Mesenchymal stem cell (in vitro differentiated cells and primary cell): ENCODE results near the gene CTBP2.
A peak's percentile ranks its signal among the peaks of the same experiment; 100 is the strongest.

Experiments
- DNase-seq: peaks from one replicate; pipeline ENCODE4 v3.0.0-alpha.2; 2013
- H2AFZ ChIP-seq: one replicate; pipeline ENCODE4 v1.6.1; 2013; ENCODE audit warnings: low read depth, mild to moderate bottlenecking, control low read depth, inconsistent platforms, low read length, moderate library complexity
- H2AK5ac ChIP-seq: 2 replicates; pipeline ENCODE4 v1.6.1; 2013; ENCODE audit warnings: low read length, moderate library complexity, mild to moderate bottlenecking, inconsistent platforms; ENCODE audit not compliant: severe bottlenecking
- H2BK120ac ChIP-seq: one replicate; pipeline ENCODE4 v1.6.1; 2013; ENCODE audit warnings: low read depth, mild to moderate bottlenecking, inconsistent platforms, low read length, moderate library complexity
- H2BK12ac ChIP-seq, 2 experiments: one replicate each; pipeline ENCODE4 v1.6.1; 2013; ENCODE audit warnings: inconsistent platforms in 2 of 2, low read length in 2 of 2, mild to moderate bottlenecking in 2 of 2, moderate library complexity in 2 of 2, control low read depth in 1 of 2
- H2BK15ac ChIP-seq: one replicate; pipeline ENCODE4 v1.6.1; 2013; ENCODE audit warnings: mild to moderate bottlenecking, low read depth, inconsistent platforms; ENCODE audit not compliant: poor library complexity, severe bottlenecking
- H2BK5ac ChIP-seq: 2 replicates; pipeline ENCODE4 v1.6.1; 2013; ENCODE audit warnings: low read depth, mild to moderate bottlenecking, low read length, control low read depth, inconsistent platforms; ENCODE audit not compliant: poor library complexity, severe bottlenecking
- H3K14ac ChIP-seq, 2 experiments: one replicate each; pipeline ENCODE4 v1.6.1; 2013; ENCODE audit warnings: inconsistent platforms in 2 of 2, low read length in 2 of 2, control low read depth in 1 of 2, mild to moderate bottlenecking in 1 of 2, moderate library complexity in 1 of 2
- H3K18ac ChIP-seq, 2 experiments: one replicate each; pipeline ENCODE4 v1.6.1; 2013; ENCODE audit warnings: inconsistent platforms in 2 of 2, low read length in 2 of 2, control low read depth in 1 of 2, low read depth in 1 of 2, mild to moderate bottlenecking in 1 of 2
- H3K23ac ChIP-seq, 2 experiments: one replicate each; pipeline ENCODE4 v1.6.1; 2013; ENCODE audit warnings: inconsistent platforms in 2 of 2, low read length in 2 of 2, mild to moderate bottlenecking in 2 of 2, moderate library complexity in 2 of 2, control low read depth in 1 of 2
- H3K27ac ChIP-seq: 2 replicates; pipeline ENCODE4 v1.5.1; 2013; ENCODE audit warnings: mild to moderate bottlenecking, moderate library complexity, low read length, control low read depth, inconsistent platforms; ENCODE audit not compliant: poor library complexity, severe bottlenecking
- H3K27me3 ChIP-seq, 2 experiments: 2 replicates each; pipeline versions ENCODE4 v1.6.1 to v1.7.0; 2013; ENCODE audit warnings: low read length in 2 of 2, mild to moderate bottlenecking in 2 of 2, moderate library complexity in 2 of 2, control low read depth in 1 of 2, inconsistent platforms in 1 of 2; ENCODE audit not compliant: control insufficient read depth in 1 of 2, insufficient read depth in 1 of 2
- H3K36me3 ChIP-seq, 2 experiments: 2 replicates each; pipeline versions ENCODE4 v1.6.1 to v1.7.0; 2013; ENCODE audit warnings: low read length in 2 of 2, control low read depth in 1 of 2, inconsistent platforms in 1 of 2, low read depth in 1 of 2, mild to moderate bottlenecking in 1 of 2; ENCODE audit not compliant: insufficient read depth in 2 of 2, control insufficient read depth in 1 of 2
- H3K4ac ChIP-seq, 2 experiments: one replicate each; pipeline ENCODE4 v1.6.1; 2013; ENCODE audit warnings: inconsistent platforms in 2 of 2, low read length in 2 of 2, mild to moderate bottlenecking in 2 of 2, moderate library complexity in 2 of 2, control low read depth in 1 of 2, low read depth in 1 of 2
- H3K4me1 ChIP-seq: 2 replicates; pipeline ENCODE4 v1.6.1; 2013; ENCODE audit warnings: low read depth, low read length, control low read depth; ENCODE audit not compliant: control insufficient read depth, insufficient read depth
- H3K4me2 ChIP-seq: 2 replicates; pipeline ENCODE4 v1.6.1; 2013; ENCODE audit warnings: low read length, mild to moderate bottlenecking, inconsistent platforms; ENCODE audit not compliant: poor library complexity, severe bottlenecking
- H3K4me3 ChIP-seq, 2 experiments: 2 replicates each; pipeline versions ENCODE4 v1.5.1 to v1.7.0; 2013; ENCODE audit warnings: low read length in 2 of 2, mild to moderate bottlenecking in 2 of 2, control low read depth in 1 of 2, low read depth in 1 of 2; ENCODE audit not compliant: insufficient read depth in 1 of 2
- H3K79me1 ChIP-seq: replicated peaks from 2 replicates; pipeline ENCODE4 v1.6.1; 2013; ENCODE audit warnings: mild to moderate bottlenecking, control low read depth, low read length, inconsistent platforms; ENCODE audit not compliant: poor library complexity, severe bottlenecking
- H3K9ac ChIP-seq: 2 replicates; pipeline ENCODE4 v1.7.0; 2013; ENCODE audit warnings: mild to moderate bottlenecking, low read length, moderate library complexity
- H3K9me3 ChIP-seq: 2 replicates; pipeline ENCODE4 v1.7.0; 2013; ENCODE audit warnings: mild to moderate bottlenecking, low read length; ENCODE audit not compliant: control insufficient read depth
- H4K8ac ChIP-seq: one replicate; pipeline ENCODE4 v1.6.1; 2013; ENCODE audit warnings: inconsistent platforms, mild to moderate bottlenecking, low read length, moderate library complexity
- H4K91ac ChIP-seq: one replicate; pipeline ENCODE4 v1.6.1; 2013; ENCODE audit warnings: mild to moderate bottlenecking, low read length, inconsistent platforms
- WGBS: methylation state at CpG from one replicate; pipeline ENCODE4 v1.1.7; 2013; ENCODE audit warnings: mixed read lengths; 5-methylcytosine and 5-hydroxymethylcytosine counted together

Gene CTBP2

DNA sequence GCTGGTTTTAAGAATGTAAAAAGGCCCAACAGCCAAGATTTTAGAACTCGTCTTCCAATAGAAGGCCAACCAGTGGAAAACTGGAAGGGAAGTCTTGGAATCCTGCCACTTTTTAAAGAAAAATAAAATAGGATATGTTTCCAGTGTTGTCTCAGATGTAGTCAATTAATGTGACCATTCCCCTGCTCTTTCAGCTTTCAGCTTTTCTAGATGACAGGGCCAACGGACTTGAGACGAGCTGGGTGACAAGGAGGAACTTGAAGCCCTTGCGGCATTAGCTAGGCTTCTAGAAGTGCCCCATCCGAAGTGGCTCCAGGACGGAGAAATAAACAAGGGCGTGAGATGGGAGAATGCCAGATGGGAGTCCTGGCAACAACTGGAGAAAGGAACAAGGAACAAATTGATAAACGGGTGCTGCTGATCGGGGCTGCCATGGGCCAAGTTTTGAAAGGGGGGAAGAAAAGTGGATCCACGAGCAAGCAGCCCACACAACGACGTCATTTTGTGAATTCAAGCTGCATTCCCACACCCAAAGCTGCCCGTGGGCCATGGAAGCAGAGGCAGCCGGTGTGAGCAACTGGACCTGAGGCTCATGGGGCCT, 42.3 kb downstream of the CTBP2 start:
- WGBS, result 93% methylated on average over 14 of the region's 14 CpGs
- no peak overlapping the region for H2AK5ac ChIP-seq
- no peaks in the 10 kb centered on the region for H3K27me3 ChIP-seq
- H2BK15ac ChIP-seq, result peak overlapping the region; percentile 52
- H4K8ac ChIP-seq, result no peak overlapping the region
- H3K27ac ChIP-seq, result no peak overlapping the region
- H3K79me1 ChIP-seq, result peaks cover 32% of the 10 kb centered on the region
- peak overlapping the region; percentile 41 for H3K9ac ChIP-seq
- H2AFZ ChIP-seq, result no peak overlapping the region
- no peak overlapping the region for H3K4me2 ChIP-seq
- H2BK120ac ChIP-seq, result no peak overlapping the region
- H3K9me3 ChIP-seq, result no peaks in the 10 kb centered on the region
- peak overlapping the region in 1 of 2 experiments; percentile 62 for H3K14ac ChIP-seq
- H3K23ac ChIP-seq, result no peak overlapping the region
- peak overlapping the region; percentile 14 to 15 for H2BK12ac ChIP-seq
- no peak overlapping the region for H4K91ac ChIP-seq
- no peak overlapping the region for H3K18ac ChIP-seq
- no peak overlapping the region for H3K4ac ChIP-seq
- H2BK5ac ChIP-seq, result no peak overlapping the region
- H3K36me3 ChIP-seq, result peaks cover 15 to 36% of the 10 kb centered on the region in 2 experiments
- H3K4me3 ChIP-seq, result peak overlapping the region in 1 of 2 experiments; percentile 34
- peaks cover 26% of the 10 kb centered on the region for H3K4me1 ChIP-seq
- DNase-seq, result no peak

GRCh38 chr10:125116652-125117310, 43.6 kb downstream of the CTBP2 start:
- WGBS, result 97% methylated on average over 18 of the region's 18 CpGs

DNA sequence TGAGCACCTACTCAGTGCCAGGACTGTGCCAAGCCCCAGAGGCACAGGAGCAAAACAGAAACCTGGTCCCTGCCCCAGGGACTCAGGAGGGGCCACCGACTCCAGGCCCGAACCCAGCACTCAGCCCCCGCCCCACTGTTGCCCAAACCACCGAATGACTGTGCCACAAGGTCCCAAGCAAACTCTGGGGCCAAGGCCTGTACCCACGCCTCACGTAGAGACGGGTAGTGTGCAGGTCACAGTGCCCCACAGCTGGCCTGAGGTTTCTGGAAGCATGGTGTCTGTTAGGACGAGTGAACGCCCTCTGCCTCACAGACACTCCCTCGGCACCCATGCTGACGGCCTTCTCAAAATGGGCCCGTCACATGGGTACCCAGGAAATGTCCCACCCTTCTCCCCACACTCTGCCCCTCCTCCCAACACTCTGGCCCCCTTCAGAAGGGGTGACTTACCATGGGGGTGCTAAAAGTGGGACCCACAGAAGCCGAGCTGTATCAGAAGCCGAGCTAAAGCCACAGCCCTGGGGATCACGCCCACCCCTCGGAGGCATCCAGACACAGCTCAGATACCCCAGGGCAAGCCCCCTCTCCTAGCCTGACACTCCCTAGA, 44.2 kb downstream of the CTBP2 start:
- Histone ChIP-seq H4K8ac (no peak overlapping the region), H3K4me1 (peaks cover 22% of the 10 kb centered on the region), H3K27ac (no peak overlapping the region), H3K4me2 (no peak overlapping the region), H2AFZ (no peak overlapping the region), H2AK5ac (no peak overlapping the region), H3K9me3 (no peaks in the 10 kb centered on the region), H3K36me3 (peaks cover 3 to 31% of the 10 kb centered on the region in 2 experiments), H3K27me3 (no peaks in the 10 kb centered on the region), H4K91ac (no peak overlapping the region), H3K18ac (no peak overlapping the region), H3K4me3 (no peak overlapping the region), H3K79me1 (peaks cover 36% of the 10 kb centered on the region), H2BK15ac (no peak overlapping the region), H2BK12ac (no peak overlapping the region), H3K9ac (no peak overlapping the region), H2BK120ac (no peak overlapping the region), H3K23ac (no peak overlapping the region), H3K4ac (no peak overlapping the region), H2BK5ac (no peak overlapping the region), H3K14ac (no peak overlapping the region)
- WGBS, result 94% methylated on average over 13 of the region's 16 CpGs
- DNase-seq, result no peak

More at GRCh38 chr10:125116652-125117310, 43.6 kb downstream of the CTBP2 start:
- Histone ChIP-seq H2AFZ (no peak overlapping the region), H3K9ac (no peak overlapping the region), H3K79me1 (peaks cover 33% of the 10 kb centered on the region), H3K36me3 (peaks cover 7 to 31% of the 10 kb centered on the region in 2 experiments), H3K23ac (peak overlapping the region in 1 of 2 experiments; percentile 6), H4K91ac (peak overlapping the region; percentile 3), H3K4me2 (no peak overlapping the region), H4K8ac (peak overlapping the region; percentile 33), H2BK5ac (no peak overlapping the region), H2BK12ac (peak overlapping the region in 1 of 2 experiments; percentile 35), H2AK5ac (no peak overlapping the region), H3K27ac (no peak overlapping the region), H3K4me3 (no peak overlapping the region), H2BK15ac (no peak overlapping the region), H3K14ac (peak overlapping the region in 1 of 2 experiments; percentile 57), H3K18ac (no peak overlapping the region), H3K4ac (no peak overlapping the region), H3K9me3 (no peaks in the 10 kb centered on the region), H3K27me3 (no peaks in the 10 kb centered on the region), H3K4me1 (peaks cover 22% of the 10 kb centered on the region), H2BK120ac (no peak overlapping the region)
- DNase-seq, result no peak

- no peak overlapping the region for H3K23ac ChIP-seq
- no peak overlapping the region for H3K4me3 ChIP-seq
- no peak overlapping the region for H3K4ac ChIP-seq
- no peak overlapping the region for H4K91ac ChIP-seq
- no peak overlapping the region for H3K27ac ChIP-seq
- no peaks in the 10 kb centered on the region for H3K9me3 ChIP-seq
- H3K18ac ChIP-seq, result no peak overlapping the region
- no peak overlapping the region for H2BK12ac ChIP-seq
- no peak overlapping the region for H2BK15ac ChIP-seq
- DNase-seq, result no peak
- peaks cover 17% of the 10 kb centered on the region for H3K4me1 ChIP-seq
- H2BK5ac ChIP-seq, result no peak overlapping the region
- H2BK120ac ChIP-seq, result no peak overlapping the region
- WGBS, result 100% methylated on average over 5 of the region's 5 CpGs
- no peak overlapping the region for H4K8ac ChIP-seq
- no peaks in the 10 kb centered on the region for H3K27me3 ChIP-seq
- peaks cover 0 to 28% of the 10 kb centered on the region in 2 experiments for H3K36me3 ChIP-seq
- H2AK5ac ChIP-seq, result no peak overlapping the region
- no peak overlapping the region for H2AFZ ChIP-seq
- H3K4me2 ChIP-seq, result no peak overlapping the region
- no peak overlapping the region for H3K14ac ChIP-seq
- no peak overlapping the region for H3K9ac ChIP-seq
- peaks cover 36% of the 10 kb centered on the region for H3K79me1 ChIP-seq
Observed at GRCh38 chr10:125115409-125115808, 45.0 kb downstream of the CTBP2 start.
